CD1c-positive myeloid dendritic cell (primary cell): ENCODE data around the gene GPC6.
"Not testable (repeated sequence)": the region's sequence is repeated elsewhere in the genome, so short reads cannot be mapped to it uniquely, and the experiment has no call there.

Experiments used
- DNase-seq: peaks from one replicate; pipeline ENCODE4 v3.0.0-alpha.2; 2016; ENCODE audit errors: extremely low spot score

Gene GPC6

GRCh38 chr13:94298346-94298745, 1071.7 kb downstream of the GPC6 start:
- no peak for DNase-seq

DNA sequence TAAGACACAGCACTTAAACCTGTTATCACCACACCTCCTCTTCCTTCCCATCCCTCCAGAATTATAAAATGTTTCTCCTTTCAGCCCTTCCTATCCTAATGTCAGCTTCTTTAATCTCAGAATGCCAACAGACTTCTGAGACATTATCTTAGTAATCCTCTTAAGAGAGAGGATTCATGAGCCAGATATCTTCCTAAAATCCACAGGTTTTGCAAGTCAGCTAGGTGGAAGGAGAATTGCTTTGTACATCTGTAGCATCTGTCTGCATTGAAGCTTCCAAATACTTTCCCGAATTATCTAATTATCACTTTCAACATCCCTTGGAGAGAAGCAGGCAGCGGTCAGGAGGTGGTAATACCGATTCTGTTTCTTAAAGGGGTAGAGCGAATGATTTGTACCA, 1073.8 kb downstream of the GPC6 start:
- no peak for DNase-seq

DNA sequence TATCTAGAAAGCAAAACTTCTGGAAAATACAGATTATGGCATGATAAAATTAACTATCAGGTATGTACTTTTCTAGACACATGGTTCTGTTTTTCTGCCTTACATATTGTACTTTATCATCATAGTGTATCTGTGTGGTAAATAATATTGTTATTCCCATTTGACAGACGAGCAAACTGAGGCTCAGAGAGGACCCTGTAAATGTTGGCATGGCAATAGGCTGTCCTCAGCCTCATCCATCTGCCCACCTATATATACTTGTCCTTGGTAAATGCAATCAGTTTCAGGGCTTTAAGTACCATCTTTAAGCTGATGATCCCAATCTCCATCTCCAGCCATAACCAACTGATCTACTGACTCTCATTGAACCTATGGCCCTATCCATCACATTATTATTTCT, 1074.9 kb downstream of the GPC6 start:
- DNase-seq = no peak

DNA sequence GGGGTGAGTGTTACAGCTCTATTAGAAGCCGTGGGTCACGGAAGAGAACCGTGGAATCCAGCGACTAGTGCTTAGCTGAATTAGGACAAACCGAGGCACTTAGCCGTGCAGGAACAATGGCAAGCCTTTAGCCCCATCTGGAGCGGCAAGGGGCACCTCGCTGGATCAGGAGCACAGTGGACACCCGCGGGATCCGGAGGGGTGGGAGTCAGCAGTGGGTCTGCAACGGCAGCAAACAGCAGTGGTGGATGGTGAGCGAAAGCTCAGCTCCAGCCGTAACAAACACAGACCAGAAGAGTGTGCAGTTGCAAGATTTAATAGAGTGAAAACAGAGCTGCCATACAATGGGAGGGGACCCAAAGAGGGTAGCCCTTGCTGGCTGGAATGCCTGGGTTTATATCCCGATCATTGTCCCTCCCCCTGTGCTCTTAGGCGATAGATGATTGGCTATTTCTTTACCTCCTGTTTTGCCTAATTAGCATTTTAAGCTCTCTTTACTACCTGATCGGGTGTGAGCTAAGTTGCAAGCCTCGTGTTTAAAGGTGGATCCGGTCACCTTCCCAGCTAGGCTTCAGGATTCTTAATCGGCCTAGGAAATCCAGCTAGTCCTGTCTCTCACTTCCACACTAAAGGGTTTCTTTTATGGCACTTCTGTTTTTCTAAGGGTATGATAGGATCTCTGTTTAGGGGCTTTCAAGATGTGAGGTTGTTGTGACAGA, 1076.4 kb downstream of the GPC6 start:
- DNase-seq = not testable (repeated sequence)

DNA sequence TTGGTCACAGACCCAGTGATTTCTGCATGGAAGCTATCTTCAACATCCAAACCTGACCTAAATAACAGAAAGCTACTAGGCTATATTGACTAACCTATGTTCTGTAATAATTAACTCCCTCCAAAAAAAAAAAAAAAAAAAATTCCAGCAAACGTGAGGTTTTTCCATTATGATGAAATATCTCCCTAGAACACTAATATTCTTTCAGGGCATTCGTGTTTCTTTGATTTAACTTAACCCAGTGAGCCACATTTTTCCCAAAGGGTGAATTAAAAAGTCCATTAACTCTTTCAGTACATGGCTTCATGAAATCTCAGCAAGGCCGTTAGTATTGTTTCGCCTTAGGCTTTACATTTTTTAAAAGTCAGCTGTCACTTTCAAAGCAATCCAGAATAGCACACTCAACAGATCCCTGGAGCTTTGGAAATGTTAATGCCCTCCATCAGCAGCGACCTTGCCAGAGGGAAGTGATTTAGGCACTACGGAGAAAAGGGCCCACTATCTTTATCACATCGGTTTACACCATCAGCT, 1077.1 kb downstream of the GPC6 start:
- no peak for DNase-seq

DNA sequence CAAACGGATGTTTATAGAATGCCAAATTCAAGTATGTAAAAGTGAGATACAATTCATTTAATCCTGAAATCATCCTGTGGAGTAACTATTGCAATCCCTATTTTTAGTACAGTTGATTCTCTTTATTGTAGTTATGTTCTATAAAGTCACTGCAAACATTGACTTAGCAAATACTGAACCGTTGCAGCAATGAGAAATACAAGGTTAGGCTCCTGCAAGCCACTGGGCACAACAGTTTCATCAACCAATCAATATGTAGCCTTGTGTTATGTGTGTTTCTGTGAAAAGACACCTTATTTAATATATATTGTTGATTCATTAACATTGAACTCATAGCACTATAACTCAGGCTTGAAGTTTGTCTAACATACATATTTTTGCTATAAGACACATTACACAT, 1078.4 kb downstream of the GPC6 start:
- no peak for DNase-seq

- DNase-seq = no peak
Measured at GRCh38 chr13:94305463-94305862, 1078.9 kb downstream of the GPC6 start.

GRCh38 chr13:94305934-94306333, 1079.3 kb downstream of the GPC6 start:
- DNase-seq = no peak

- no peak for DNase-seq
Measured at GRCh38 chr13:94308832-94309231, 1082.2 kb downstream of the GPC6 start.

DNA sequence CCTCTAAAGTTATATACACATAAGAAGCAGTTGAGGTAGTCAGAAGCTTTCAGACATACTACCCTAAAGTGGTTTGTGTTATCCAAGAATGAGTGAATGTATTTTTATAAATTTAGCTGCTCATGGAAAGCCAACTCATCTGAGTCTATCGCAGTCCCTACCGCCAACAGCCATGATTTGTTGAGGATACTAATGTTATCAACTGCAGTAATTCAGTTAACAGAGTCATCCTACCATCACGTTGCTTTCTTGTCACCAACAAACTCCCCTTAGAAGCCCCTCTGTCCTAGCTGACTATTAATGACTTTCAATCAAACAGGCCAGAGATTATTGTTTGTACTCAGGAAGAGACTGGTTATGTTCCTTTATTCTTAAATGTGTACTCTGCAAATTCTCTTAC, 1083.0 kb downstream of the GPC6 start:
- DNase-seq = no peak

GRCh38 chr13:94309997-94310855, 1083.6 kb downstream of the GPC6 start:
- DNase-seq = no peak

DNA sequence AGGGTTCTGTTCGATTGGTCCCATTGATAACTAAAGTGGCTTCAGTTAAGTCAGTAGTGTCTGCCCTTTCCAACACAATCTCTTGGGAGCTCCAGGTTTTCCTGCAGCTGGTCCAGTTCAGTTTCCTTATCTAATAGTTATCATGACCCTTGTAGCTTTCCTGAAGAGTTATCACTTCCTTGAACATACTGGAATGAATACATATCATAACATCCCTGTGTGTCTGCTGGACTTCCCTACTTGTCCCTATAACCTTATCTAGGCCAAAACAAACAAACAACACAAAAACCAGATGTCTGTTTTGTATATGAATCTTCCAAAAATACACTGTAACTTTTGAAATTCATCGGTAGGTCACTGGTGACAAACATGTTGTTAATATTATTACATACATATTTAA, 1085.3 kb downstream of the GPC6 start:
- no peak for DNase-seq

- DNase-seq = no peak
Measured at GRCh38 chr13:94312511-94313216, 1086.1 kb downstream of the GPC6 start.

GRCh38 chr13:94313321-94313910, 1086.8 kb downstream of the GPC6 start:
- DNase-seq = no peak

GRCh38 chr13:94313926-94314325, 1087.3 kb downstream of the GPC6 start:
- no peak for DNase-seq

DNA sequence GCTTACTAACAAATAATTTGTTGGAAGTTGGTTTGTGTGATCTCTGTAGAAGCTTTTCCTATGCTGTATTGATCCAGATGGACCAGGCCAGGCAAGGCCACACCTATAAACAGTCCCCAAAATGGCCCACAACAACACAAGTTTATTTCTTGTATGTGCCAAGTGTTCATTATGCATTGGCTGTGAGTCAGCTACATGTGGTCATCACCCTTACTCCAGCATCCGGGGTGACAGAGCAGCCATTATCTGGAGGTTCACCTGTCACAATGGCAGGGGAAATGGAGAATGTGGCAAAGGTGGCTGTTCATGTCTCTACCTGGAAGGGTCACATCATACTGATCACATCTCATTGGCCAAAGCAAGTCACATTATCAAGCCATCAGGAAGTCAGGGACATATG, 1088.6 kb downstream of the GPC6 start:
- DNase-seq = no peak

DNA sequence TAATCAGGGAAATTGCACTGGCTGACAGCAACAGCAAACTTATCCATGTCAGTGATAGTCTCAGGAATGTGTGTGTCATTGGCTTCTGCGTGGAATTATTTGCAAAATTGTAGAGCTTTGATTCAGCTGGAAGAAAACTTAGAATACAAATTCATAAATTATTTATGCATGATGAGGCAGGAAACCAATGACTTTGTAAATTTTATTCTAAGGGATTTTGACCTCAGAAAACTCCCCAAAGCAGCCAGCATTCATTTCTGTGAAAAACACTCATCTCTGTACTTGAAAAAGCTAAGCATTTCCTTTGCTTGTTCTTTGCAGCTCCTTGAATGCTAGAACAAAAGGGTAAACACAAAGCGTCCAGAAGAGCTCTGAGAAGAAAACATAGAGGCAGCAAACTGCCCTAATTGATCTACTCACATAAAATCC, 1090.5 kb downstream of the GPC6 start:
- DNase-seq = no peak

- no peak for DNase-seq
Measured at GRCh38 chr13:94318418-94318817, 1091.8 kb downstream of the GPC6 start.

DNA sequence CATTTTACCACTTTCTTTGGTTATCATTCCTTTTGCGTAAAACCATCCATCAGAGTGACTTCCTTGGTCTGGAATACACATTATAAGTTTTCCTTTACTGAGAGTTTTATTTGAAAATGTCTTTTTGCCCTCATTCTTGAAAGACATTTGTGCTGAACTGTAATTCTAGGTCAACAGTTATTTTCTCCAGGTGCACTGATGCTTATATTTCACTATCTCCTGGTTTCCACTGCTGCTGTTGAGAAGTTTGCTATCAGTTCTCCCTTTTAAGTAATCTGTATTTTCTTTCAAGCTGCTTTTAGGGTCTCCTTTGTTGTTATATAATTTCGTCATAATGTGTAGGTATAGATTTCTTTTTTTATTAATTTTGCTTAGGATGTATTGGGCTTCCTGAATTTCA, 1092.9 kb downstream of the GPC6 start:
- DNase-seq = no peak

- peak; percentile 1 for DNase-seq
Measured at GRCh38 chr13:94322925-94323763, 1096.5 kb downstream of the GPC6 start.
